Kidney glomerular epithelial cell (primary cell): ENCODE results near the gene GOLGA8F.
"Not testable (repeated sequence)": the region's sequence is repeated elsewhere in the genome, so short reads cannot be mapped to it uniquely, and the experiment has no call there.

Source experiments
- DNase-seq: peaks from one replicate; lab custom pipeline; 2025; lab: John Stamatoyannopoulos, UW

The GOLGA8F gene, protein sequence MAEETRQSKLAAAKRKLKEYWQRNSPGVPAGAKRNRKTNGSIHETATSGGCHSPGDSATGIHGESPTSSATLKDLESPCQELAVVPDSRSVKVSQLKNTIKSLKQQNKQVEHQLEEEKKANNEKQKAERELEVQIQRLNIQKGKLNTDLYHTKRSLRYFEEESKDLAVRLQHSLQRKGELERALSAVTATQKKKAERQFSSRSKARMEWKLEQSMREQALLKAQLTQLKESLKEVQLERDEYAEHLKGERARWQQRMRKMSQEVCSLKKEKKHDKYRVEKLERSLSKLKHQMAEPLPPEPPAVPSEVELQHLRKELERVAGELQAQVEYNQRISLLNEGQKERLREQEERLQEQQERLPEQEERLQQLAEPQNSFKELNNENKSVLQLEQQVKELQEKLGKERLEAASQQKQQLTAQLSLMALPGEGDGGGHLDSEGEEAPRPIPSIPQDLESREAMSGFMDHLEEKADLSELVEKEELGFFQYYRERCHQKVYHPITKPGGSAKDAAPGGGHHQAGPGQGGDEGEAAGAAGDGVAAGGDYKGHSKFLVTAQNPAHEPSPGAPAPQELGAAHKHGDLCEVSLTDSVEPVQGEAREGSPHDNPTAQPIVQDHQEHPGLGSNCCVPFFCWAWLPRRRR

GRCh38 chr15:28378364-28378763, at the start of gene GOLGA8F:
Gene GOLGA8F, plus strand, starts transcription at chr15:28378664. Its CDS starts 98 bp downstream, at chr15:28378762.
- not testable (repeated sequence) for DNase-seq

GRCh38 chr15:28357984-28358383, 20.5 kb upstream of the GOLGA8F start, which contains the start of gene GOLGA6L24:
Gene GOLGA6L24, minus strand, starts transcription at chr15:28358084. Its CDS starts 61 bp downstream, at chr15:28358023.
- DNase-seq: not testable (repeated sequence)

GRCh38 chr15:28365502-28365901, 13.0 kb upstream of the GOLGA8F start:
- DNase-seq: not testable (repeated sequence)

GRCh38 chr15:28380053-28380452, 1.6 kb downstream of the GOLGA8F start:
- DNase-seq: not testable (repeated sequence)

DNA sequence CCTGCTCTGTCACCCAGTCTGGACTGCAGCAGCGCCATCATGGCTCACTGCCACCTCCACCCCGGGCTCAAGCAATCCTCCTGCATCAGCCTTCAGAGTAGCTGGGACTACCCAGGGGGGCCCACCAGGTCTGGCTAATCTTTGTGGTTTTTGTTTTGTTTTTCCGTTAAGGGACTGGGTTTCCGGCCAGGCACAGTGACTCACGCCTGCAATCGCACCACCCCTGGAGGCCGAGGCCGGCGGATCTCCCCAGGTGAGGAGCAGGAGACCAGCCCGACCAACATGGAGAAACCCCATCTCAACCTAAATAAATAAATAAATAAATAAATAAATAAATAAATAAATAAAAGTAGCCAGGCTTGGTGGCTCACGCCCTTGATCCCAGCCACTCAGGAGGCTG, 17.6 kb downstream of the GOLGA8F start:
- DNase-seq: not testable (repeated sequence)

DNA sequence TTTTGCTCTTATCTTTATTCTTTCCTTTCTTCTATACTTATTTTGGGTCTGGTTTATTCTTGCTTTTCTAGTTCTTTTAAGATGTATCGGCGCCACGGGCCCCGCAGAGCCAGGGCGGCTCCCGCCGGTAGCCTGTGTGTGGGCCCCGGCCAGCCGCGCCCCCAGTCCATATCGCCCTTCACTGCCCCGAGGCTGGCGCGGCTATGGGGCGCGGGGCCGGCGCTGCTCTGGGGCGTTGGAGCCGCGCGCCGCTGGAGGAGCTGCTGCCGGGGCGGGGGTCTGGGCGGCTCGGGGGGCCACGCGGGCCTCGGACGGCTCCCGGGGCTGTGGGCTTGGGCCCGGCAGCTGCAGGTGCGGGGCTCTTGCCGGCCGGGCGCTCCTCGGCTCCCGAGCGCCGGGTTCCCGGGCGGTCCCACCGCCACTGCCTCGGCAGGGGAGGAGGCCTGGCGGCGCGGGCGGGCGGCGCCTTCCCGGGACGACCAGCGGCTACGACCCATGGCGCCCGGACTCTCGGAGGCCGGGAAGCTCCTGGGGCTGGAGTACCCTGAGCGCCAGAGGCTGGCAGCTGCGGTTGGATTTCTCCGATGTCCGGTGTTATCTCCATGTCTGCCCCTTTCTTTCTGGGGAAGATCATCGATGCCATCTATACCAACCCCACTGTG, 24.4 kb downstream of the GOLGA8F start:
- not testable (repeated sequence) for DNase-seq

DNA sequence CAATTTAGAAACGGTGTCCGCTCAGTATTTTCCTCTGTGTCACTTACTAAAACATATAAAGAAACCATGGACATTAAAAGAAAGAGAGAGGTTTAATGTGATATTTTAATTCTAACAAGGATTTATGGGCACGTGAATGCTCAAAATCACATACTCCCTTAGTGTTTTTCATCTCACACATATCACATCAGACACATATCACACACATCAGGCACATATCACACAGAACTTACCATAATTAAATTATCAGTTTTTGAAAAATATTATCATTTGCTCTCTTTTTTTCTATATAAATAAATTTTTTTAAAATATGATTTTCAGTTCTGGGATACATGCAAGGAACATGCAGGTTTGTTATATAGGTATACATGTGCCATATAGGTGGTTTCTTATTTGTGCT, 42.0 kb downstream of the GOLGA8F start:
- DNase-seq: not testable (repeated sequence)

GRCh38 chr15:28435594-28435993, 57.1 kb downstream of the GOLGA8F start:
- DNase-seq: not testable (repeated sequence)
